Liver (tissue), 3 donors: ENCODE results near the gene HTR3C.

Source experiments
- EGR1 ChIP-seq, 2 donors: IDR thresholded peaks; 2 replicates each; pipeline ENCODE4 v1.6.1; 2016 to 2018; ENCODE audit warnings: antibody characterized with exemption in 2 of 2, low read depth in 2 of 2
- FOXA1 ChIP-seq: IDR thresholded peaks from 2 replicates; pipeline ENCODE4 v1.6.1; 2016; ENCODE audit warnings: antibody characterized with exemption
- JUND ChIP-seq, 2 donors: IDR thresholded peaks; 2 replicates each; pipeline ENCODE4 v1.6.1; 2016; ENCODE audit warnings: antibody characterized with exemption in 2 of 2
- NR2F2 ChIP-seq: IDR thresholded peaks from 2 replicates; pipeline ENCODE4 v1.6.1; 2016; ENCODE audit warnings: antibody characterized with exemption
- RAD21 ChIP-seq, 2 donors: IDR thresholded peaks; 2 replicates each; pipeline ENCODE4 v1.6.1; 2016; ENCODE audit warnings: antibody characterized with exemption in 2 of 2, mild to moderate bottlenecking in 2 of 2
- SP1 ChIP-seq: IDR thresholded peaks from 2 replicates; pipeline ENCODE4 v1.6.1; 2018; ENCODE audit warnings: antibody characterized with exemption, mild to moderate bottlenecking
- YY1 ChIP-seq: IDR thresholded peaks from 2 replicates; pipeline ENCODE4 v1.6.1; 2016; ENCODE audit warnings: antibody characterized with exemption, mild to moderate bottlenecking
- TF ChIP-seq, protein P1 (sequence below): fragments of 150-350 bp; IDR thresholded peaks from 2 replicates; pipeline ENCODE4 v1.5.1; 2017; ENCODE audit warnings: improper control_type of control experiment, low read depth, low read length; ENCODE audit not compliant: missing input control
- TF ChIP-seq, protein P2 (sequence below): IDR thresholded peaks from 2 replicates; pipeline ENCODE4 v1.6.1; 2016; ENCODE audit warnings: antibody characterized with exemption, mild to moderate bottlenecking
- TF ChIP-seq, protein P3 (sequence below): IDR thresholded peaks from 2 replicates; pipeline ENCODE4 v1.6.1; 2016; ENCODE audit warnings: antibody characterized with exemption
- TF ChIP-seq, protein P4 (sequence below): IDR thresholded peaks from 2 replicates; pipeline ENCODE4 v1.6.1; 2016; ENCODE audit warnings: antibody characterized with exemption
- donor health status: healthy.
- donor health status: healthy.

DNA sequence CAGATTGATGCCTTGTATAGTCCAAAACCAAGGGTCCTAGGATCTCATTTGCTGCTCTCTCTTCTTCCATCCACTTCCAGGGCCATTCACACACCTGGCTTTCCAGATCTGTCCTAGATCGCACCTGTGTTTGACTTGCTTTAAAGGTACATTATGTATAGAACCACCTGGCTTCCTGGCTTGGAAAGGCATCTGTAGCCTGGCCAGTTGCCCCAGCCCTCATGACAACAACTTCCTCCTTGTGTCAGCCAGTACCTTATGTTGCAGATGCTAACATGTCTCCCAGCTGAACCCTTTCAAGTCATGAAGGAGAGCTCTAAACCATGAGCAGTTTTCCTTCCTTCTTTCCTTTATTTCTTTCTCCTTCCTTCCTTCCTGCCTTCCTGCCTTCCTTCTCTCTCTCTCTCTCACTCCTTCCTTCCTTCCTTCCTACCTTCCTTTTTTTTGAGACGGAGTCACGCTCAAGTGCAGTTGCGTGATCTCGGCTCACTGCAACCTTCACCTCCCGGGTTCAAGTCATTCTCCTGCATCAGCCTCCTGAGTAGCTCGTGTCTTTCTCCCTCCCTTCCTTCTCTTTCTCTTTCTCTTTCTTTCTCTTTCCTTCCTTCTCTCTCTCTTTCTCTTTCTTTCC lies 2.5 kb upstream of the HTR3C start:
- no peak for TF ChIP-seq FOXA1
- TF ChIP-seq, protein P1, sequence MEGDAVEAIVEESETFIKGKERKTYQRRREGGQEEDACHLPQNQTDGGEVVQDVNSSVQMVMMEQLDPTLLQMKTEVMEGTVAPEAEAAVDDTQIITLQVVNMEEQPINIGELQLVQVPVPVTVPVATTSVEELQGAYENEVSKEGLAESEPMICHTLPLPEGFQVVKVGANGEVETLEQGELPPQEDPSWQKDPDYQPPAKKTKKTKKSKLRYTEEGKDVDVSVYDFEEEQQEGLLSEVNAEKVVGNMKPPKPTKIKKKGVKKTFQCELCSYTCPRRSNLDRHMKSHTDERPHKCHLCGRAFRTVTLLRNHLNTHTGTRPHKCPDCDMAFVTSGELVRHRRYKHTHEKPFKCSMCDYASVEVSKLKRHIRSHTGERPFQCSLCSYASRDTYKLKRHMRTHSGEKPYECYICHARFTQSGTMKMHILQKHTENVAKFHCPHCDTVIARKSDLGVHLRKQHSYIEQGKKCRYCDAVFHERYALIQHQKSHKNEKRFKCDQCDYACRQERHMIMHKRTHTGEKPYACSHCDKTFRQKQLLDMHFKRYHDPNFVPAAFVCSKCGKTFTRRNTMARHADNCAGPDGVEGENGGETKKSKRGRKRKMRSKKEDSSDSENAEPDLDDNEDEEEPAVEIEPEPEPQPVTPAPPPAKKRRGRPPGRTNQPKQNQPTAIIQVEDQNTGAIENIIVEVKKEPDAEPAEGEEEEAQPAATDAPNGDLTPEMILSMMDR, result no peak
- TF ChIP-seq JUND (IDR thresholded peaks at IDR 0.05), result no peak
- TF ChIP-seq EGR1 (IDR thresholded peaks at IDR 0.05; ENCODE audit: low read depth in 2 of 2), result no peak
- TF ChIP-seq, protein P2, sequence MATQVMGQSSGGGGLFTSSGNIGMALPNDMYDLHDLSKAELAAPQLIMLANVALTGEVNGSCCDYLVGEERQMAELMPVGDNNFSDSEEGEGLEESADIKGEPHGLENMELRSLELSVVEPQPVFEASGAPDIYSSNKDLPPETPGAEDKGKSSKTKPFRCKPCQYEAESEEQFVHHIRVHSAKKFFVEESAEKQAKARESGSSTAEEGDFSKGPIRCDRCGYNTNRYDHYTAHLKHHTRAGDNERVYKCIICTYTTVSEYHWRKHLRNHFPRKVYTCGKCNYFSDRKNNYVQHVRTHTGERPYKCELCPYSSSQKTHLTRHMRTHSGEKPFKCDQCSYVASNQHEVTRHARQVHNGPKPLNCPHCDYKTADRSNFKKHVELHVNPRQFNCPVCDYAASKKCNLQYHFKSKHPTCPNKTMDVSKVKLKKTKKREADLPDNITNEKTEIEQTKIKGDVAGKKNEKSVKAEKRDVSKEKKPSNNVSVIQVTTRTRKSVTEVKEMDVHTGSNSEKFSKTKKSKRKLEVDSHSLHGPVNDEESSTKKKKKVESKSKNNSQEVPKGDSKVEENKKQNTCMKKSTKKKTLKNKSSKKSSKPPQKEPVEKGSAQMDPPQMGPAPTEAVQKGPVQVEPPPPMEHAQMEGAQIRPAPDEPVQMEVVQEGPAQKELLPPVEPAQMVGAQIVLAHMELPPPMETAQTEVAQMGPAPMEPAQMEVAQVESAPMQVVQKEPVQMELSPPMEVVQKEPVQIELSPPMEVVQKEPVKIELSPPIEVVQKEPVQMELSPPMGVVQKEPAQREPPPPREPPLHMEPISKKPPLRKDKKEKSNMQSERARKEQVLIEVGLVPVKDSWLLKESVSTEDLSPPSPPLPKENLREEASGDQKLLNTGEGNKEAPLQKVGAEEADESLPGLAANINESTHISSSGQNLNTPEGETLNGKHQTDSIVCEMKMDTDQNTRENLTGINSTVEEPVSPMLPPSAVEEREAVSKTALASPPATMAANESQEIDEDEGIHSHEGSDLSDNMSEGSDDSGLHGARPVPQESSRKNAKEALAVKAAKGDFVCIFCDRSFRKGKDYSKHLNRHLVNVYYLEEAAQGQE, result no peak
- TF ChIP-seq, protein P3, sequence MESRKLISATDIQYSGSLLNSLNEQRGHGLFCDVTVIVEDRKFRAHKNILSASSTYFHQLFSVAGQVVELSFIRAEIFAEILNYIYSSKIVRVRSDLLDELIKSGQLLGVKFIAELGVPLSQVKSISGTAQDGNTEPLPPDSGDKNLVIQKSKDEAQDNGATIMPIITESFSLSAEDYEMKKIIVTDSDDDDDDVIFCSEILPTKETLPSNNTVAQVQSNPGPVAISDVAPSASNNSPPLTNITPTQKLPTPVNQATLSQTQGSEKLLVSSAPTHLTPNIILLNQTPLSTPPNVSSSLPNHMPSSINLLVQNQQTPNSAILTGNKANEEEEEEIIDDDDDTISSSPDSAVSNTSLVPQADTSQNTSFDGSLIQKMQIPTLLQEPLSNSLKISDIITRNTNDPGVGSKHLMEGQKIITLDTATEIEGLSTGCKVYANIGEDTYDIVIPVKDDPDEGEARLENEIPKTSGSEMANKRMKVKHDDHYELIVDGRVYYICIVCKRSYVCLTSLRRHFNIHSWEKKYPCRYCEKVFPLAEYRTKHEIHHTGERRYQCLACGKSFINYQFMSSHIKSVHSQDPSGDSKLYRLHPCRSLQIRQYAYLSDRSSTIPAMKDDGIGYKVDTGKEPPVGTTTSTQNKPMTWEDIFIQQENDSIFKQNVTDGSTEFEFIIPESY, result no peak
- TF ChIP-seq, protein P4, sequence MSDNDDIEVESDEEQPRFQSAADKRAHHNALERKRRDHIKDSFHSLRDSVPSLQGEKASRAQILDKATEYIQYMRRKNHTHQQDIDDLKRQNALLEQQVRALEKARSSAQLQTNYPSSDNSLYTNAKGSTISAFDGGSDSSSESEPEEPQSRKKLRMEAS, result no peak
- TF ChIP-seq RAD21 (IDR thresholded peaks at IDR 0.05), result no peak
- TF ChIP-seq YY1, result no peak
- TF ChIP-seq SP1, result no peak
- no peak for TF ChIP-seq NR2F2
